ENCODE results near the gene ANXA5. TPM values are rescaled to one million over a fixed set of nuclear protein-coding genes. Genes with fewer than 3 reads are reported as not detected.
A peak's percentile ranks its signal among the peaks of the same experiment; 100 is the strongest.

The ANXA5 gene
- total RNA-seq, 1 donor from 2014 or later, result 382 TPM

DNA sequence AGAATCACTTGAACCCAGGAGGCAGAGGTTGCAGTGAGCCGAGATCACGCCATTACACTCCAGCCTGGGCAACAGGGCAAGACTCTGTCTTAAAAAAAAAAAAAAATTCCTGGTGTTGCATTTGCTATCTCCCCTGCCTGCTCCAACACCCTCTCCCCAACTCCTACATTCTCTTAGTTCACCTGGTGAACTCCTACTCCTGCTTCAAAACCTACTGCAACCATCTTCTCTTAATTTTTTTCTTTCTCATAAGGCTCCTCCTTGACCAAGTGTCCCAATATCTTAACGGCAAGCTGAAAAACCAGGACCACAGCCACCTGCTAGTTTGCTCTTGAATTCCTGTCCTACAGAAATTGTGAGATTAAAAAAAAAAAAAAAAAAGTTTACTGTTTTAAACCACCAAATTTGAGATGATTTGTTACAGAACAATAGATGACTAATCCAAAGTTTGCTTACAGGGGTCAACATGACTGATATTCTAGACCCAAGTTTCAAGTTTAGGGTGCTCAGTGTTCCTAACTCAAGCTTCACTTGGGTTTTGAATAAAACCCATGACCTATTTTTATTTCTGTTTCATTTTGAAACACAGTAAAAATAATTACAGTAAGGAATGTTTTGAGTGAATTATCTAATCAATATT is 13.1 kb upstream of the ANXA5 start:
- Histone ChIP-seq H3K4me3 (no peak overlapping the region), H3K27ac (no peak overlapping the region), H3K9me3 (no peaks in the 10 kb centered on the region), H3K27me3 (no peaks in the 10 kb centered on the region), H3K36me3 (no peaks in the 10 kb centered on the region), H3K4me1 (peaks cover 5% of the 10 kb centered on the region)
- no peak for DNase-seq
- intact Hi-C loops (cut with DNase I), result no loop called here
- no peak for ATAC-seq
- TF ChIP-seq, protein P1, sequence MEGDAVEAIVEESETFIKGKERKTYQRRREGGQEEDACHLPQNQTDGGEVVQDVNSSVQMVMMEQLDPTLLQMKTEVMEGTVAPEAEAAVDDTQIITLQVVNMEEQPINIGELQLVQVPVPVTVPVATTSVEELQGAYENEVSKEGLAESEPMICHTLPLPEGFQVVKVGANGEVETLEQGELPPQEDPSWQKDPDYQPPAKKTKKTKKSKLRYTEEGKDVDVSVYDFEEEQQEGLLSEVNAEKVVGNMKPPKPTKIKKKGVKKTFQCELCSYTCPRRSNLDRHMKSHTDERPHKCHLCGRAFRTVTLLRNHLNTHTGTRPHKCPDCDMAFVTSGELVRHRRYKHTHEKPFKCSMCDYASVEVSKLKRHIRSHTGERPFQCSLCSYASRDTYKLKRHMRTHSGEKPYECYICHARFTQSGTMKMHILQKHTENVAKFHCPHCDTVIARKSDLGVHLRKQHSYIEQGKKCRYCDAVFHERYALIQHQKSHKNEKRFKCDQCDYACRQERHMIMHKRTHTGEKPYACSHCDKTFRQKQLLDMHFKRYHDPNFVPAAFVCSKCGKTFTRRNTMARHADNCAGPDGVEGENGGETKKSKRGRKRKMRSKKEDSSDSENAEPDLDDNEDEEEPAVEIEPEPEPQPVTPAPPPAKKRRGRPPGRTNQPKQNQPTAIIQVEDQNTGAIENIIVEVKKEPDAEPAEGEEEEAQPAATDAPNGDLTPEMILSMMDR (IDR thresholded peaks at IDR 0.05), result no peak

DNA sequence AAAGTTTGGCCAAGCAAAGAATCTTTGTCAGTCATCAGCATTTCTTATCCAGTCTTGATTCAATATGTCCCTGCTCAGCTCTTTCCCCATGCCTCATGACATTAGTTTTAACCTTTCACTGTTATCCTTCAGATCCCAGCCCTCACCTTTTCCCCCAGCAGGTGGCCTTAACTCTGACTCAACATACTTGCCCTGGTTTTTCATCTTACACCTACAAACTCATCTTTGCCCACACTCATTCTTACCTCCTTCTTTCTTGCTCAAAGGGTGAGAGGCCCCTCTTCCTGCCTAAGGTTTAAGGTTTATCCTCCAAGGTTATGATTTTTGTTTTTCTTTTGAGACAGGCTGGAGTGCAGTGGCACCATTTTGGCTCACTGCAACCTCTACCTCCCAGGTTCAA is 10.6 kb upstream of the ANXA5 start:
- intact Hi-C loops (cut with DNase I), result no loop called here

DNA sequence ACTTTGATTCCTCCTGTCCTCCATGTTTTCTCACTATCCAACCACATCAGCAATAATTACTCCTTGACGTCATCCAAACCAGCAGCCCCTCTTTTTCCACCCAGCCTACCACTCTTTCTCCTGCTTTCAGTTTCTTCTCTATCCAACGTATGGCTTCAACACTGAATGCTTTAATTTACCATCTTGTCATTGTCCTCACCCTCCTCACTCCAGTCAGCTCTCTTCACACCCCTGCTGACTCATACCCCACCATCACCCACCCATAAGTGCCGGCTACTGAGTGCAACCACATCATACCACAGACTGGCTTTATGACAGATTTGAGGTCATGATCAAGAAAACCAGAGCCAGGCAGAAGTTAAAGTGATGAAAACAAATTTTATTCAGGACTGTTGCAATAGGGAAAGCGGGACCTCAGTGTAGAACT is 9.8 kb upstream of the ANXA5 start:
- peak; percentile 48 for ATAC-seq
- TF ChIP-seq, protein P1 (IDR thresholded peaks at IDR 0.05), result no peak
- intact Hi-C loops (cut with DNase I), result no loop called here
- H3K4me1 ChIP-seq, result no peaks in the 10 kb centered on the region
- H3K27ac ChIP-seq, result no peak overlapping the region
- H3K9me3 ChIP-seq, result no peaks in the 10 kb centered on the region
- no peak overlapping the region for H3K4me3 ChIP-seq
- no peaks in the 10 kb centered on the region for H3K27me3 ChIP-seq
- no peak for DNase-seq
- no peaks in the 10 kb centered on the region for H3K36me3 ChIP-seq

More for the DNA sequence above, 10.6 kb upstream of the ANXA5 start:
- DNase-seq (no peak), ATAC-seq (no peak)
- peaks cover 5% of the 10 kb centered on the region for H3K4me1 ChIP-seq
- TF ChIP-seq, protein P1 (IDR thresholded peaks at IDR 0.05), result no peak
- H3K27ac ChIP-seq, result no peak overlapping the region
- no peaks in the 10 kb centered on the region for H3K36me3 ChIP-seq
- H3K9me3 ChIP-seq, result no peaks in the 10 kb centered on the region
- no peak overlapping the region for H3K4me3 ChIP-seq
- H3K27me3 ChIP-seq, result no peaks in the 10 kb centered on the region

DNA sequence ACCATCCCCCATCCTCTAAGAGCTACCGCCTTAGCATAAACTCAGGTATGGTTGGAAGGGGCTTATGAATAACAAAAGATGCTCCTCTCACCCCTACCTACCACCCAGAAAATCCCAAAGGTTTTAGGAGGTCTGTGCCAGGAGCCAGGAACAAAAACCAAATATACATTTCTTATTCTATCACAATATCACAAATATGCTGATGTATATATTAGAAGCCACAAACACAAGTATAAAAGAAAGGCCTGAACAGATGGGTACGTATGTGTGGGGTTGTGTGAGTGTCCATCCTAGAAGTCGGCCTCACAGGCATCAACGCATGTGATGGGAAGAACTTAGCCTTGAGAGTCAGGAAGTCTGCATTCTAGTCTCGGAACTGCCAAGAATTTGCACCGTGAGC is 8.7 kb upstream of the ANXA5 start:
- TF ChIP-seq, protein P1 (IDR thresholded peaks at IDR 0.05), result no peak
- ATAC-seq (no peak), DNase-seq (no peak)
- no peaks in the 10 kb centered on the region for H3K27me3 ChIP-seq
- H3K27ac ChIP-seq, result no peak overlapping the region
- no peaks in the 10 kb centered on the region for H3K9me3 ChIP-seq
- no peaks in the 10 kb centered on the region for H3K36me3 ChIP-seq
- intact Hi-C loops (cut with DNase I), result no loop called here
- no peaks in the 10 kb centered on the region for H3K4me1 ChIP-seq
- no peak overlapping the region for H3K4me3 ChIP-seq

DNA sequence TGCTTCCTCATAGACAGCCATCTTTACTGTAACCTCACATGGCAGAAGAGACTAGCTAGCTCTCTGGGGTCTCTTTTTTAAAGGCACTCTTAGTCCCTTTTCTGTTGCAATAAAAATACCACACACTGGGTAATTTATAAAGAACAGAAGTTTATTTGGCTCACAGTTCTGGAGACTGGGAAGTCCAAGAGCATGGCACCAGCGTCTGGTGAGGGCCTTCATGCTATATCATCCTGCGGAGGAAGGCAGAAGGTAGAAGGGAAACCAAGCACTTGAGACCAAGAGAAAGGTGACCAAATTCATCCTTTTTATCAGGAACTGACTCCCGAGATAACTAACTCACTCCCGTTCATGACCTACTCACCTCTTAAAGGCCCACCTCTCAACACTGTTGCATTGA is 5.4 kb upstream of the ANXA5 start:
- Histone ChIP-seq H3K4me1 (peaks cover 5% of the 10 kb centered on the region), H3K4me3 (no peak overlapping the region), H3K27ac (no peak overlapping the region), H3K9me3 (no peaks in the 10 kb centered on the region), H3K27me3 (no peaks in the 10 kb centered on the region), H3K36me3 (no peaks in the 10 kb centered on the region)
- no peak for ATAC-seq
- no peak for DNase-seq
- intact Hi-C loops (cut with DNase I), result no loop called here
- TF ChIP-seq, protein P1 (IDR thresholded peaks at IDR 0.05), result no peak

DNA sequence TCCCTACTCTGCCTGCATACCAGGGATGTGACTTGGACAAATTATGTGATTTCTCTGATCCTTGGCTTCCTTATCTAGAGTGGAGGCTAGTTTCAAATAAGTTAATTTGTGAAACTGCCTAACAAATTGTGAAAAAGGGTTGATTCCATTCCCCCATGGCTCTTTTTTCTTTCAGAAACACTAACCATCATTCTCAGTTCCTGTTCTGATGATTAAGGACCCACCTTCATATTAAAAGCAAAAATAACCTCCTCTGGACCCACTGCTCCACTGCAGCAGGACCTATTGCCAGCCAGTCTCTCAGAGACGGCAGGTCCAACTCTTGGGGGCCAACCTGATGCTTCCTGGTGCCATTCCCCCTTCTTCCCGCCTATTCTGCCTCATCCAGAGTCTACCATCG is 4.5 kb upstream of the ANXA5 start:
- Histone ChIP-seq H3K9me3 (no peaks in the 10 kb centered on the region), H3K4me3 (no peak overlapping the region), H3K27me3 (no peaks in the 10 kb centered on the region), H3K27ac (no peak overlapping the region), H3K36me3 (no peaks in the 10 kb centered on the region), H3K4me1 (peaks cover 5% of the 10 kb centered on the region)
- intact Hi-C loops (cut with DNase I), result no loop called here
- TF ChIP-seq, protein P1 (IDR thresholded peaks at IDR 0.05), result no peak
- no peak for DNase-seq
- ATAC-seq, result no peak
